HG02571 (cell line): ENCODE measurements around the gene CEACAM8.
"Not testable (repeated sequence)": the region's sequence is repeated elsewhere in the genome, so short reads cannot be mapped to it uniquely, and the experiment has no call there.

Experiments
- ATAC-seq: cut with Tn5 transposase; IDR thresholded peaks from one replicate; pipeline ENCODE4 v1.9.1; 2021; ENCODE audit warnings: mild to moderate bottlenecking, moderate library complexity; ENCODE audit not compliant: unreplicated experiment

Gene CEACAM8

GRCh38 chr19:42594617-42595489 is at the start of gene CEACAM8:
Gene CEACAM8, minus strand, starts transcription at chr19:42594924. Its CDS starts 96 bp downstream, at chr19:42594828.
- ATAC-seq, result no peak

- not testable (repeated sequence) for ATAC-seq
These were observed 44.8 kb upstream of the CEACAM8 start for GRCh38 chr19:42639324-42640092.

- ATAC-seq, result no peak
These were observed 40.5 kb upstream of the CEACAM8 start for GRCh38 chr19:42635233-42635539.

GRCh38 chr19:42634409-42635232 is 39.9 kb upstream of the CEACAM8 start:
- ATAC-seq, result no peak

GRCh38 chr19:42629191-42629590 is 34.5 kb upstream of the CEACAM8 start:
- ATAC-seq, result no peak

- no peak for ATAC-seq
These were observed 33.9 kb upstream of the CEACAM8 start for GRCh38 chr19:42628411-42629140.

- no peak for ATAC-seq
These were observed 33.2 kb upstream of the CEACAM8 start for GRCh38 chr19:42627916-42628315.

GRCh38 chr19:42626181-42626580 is 31.5 kb upstream of the CEACAM8 start:
- ATAC-seq, result no peak

- ATAC-seq, result no peak
These were observed 24.5 kb upstream of the CEACAM8 start for GRCh38 chr19:42619271-42619670.

GRCh38 chr19:42613666-42614065 is 18.9 kb upstream of the CEACAM8 start:
- no peak for ATAC-seq

GRCh38 chr19:42610401-42610915 is 15.7 kb upstream of the CEACAM8 start:
- not testable (repeated sequence) for ATAC-seq

GRCh38 chr19:42606660-42607351 is 12.1 kb upstream of the CEACAM8 start:
- no peak for ATAC-seq

- no peak for ATAC-seq
These were observed 7.2 kb upstream of the CEACAM8 start for GRCh38 chr19:42601811-42602443.

- no peak for ATAC-seq
These were observed 1.8 kb upstream of the CEACAM8 start for GRCh38 chr19:42596391-42597072.

GRCh38 chr19:42595550-42596172 is 937 bp upstream of the CEACAM8 start:
- no peak for ATAC-seq

- ATAC-seq, result no peak
These were observed 4.9 kb downstream of the CEACAM8 start for GRCh38 chr19:42589792-42590191.

- no peak for ATAC-seq
These were observed 10.3 kb downstream of the CEACAM8 start for GRCh38 chr19:42584466-42584865.

- no peak for ATAC-seq
These were observed 17.7 kb downstream of the CEACAM8 start for GRCh38 chr19:42577016-42577415.
